HepG2 (cell line): ENCODE measurements around the gene MIPEP. TPM values are rescaled to one million over a fixed set of nuclear protein-coding genes. Genes with fewer than 3 reads are reported as not detected.
"Not testable (repeated sequence)": the region's sequence is repeated elsewhere in the genome, so short reads cannot be mapped to it uniquely, and the experiment has no call there.

Experiments used
- ATAC-seq: fragments of 200-7000 bp; cut with Tn5 transposase; 3 replicates; pipeline ENCODE4 v1.9.1; 2020; ENCODE audit warnings: mild to moderate bottlenecking, moderate library complexity
- BruUV-seq: library from RNA; stranded (reverse); fragments of 400-500 nt; replicated peaks from 2 replicates; lab custom pipeline; 2021; lab: Mats Ljungman, UMichigan
- CTCF ChIA-PET: fragments of 300-600 bp; formaldehyde crosslinking; extraction: SDS; loops from one replicate; lab custom pipeline; 2021; ENCODE audit warnings: low total read pairs, inconsistent platforms, low intra/inter-chr PET ratio; lab: Yijun Ruan, JAX
- POLR2A ChIA-PET: fragments of 350-600 bp; sonication (Branson Sonifier 250); formaldehyde crosslinking; loops from one replicate; lab custom pipeline; 2020; ENCODE audit warnings: antibody characterized with exemption, inconsistent platforms; lab: Yijun Ruan, JAX
- DNase-seq: peaks from one replicate; pipeline ENCODE4 v3.0.0-alpha.2; 2015; ENCODE audit warnings: low spot score
- FAIRE-seq: peaks from 3 replicates; lab custom pipeline; 2011; peaks lifted over from hg19 to GRCh38; lab: Jason Lieb, UNC
- H2AFZ ChIP-seq: one replicate; pipeline ENCODE4 v1.6.1; 2011; ENCODE audit warnings: low read length, inconsistent platforms
- H3K27ac ChIP-seq: fragments of 300-600 bp; 3 replicates; pipeline ENCODE4 v1.8.0; 2011; ENCODE audit warnings: mixed run types, mild to moderate bottlenecking, mixed read lengths, low read length, inconsistent platforms; ENCODE audit not compliant: insufficient read depth; ENCODE audit errors: extremely low read length
- H3K27me3 ChIP-seq, 2 experiments: fragments of 200-600 bp in 1 of 2; 2 replicates in 1 of 2; 3 replicates in 1 of 2; pipeline versions ENCODE4 v1.6.0 to v1.8.0; 2011; ENCODE audit warnings: low read length in 2 of 2, mild to moderate bottlenecking in 2 of 2, moderate library complexity in 2 of 2, inconsistent platforms in 1 of 2; ENCODE audit not compliant: insufficient read depth in 2 of 2, control insufficient read depth in 1 of 2
- H3K36me3 ChIP-seq, 2 experiments: fragments of 200-600 bp in 1 of 2; replicated peaks in 1 of 2; 2 replicates in 1 of 2; 3 replicates in 1 of 2; pipeline versions ENCODE4 v1.5.1 to v1.8.0; 2011; ENCODE audit warnings: low read length in 2 of 2, inconsistent platforms in 1 of 2; ENCODE audit not compliant: insufficient read depth in 2 of 2, control insufficient read depth in 1 of 2
- H3K4me1 ChIP-seq: 2 replicates; pipeline ENCODE4 v1.5.1; 2012; ENCODE audit warnings: low read length, inconsistent platforms; ENCODE audit not compliant: insufficient read depth
- H3K4me2 ChIP-seq: 2 replicates; pipeline ENCODE4 v1.6.0; 2011; ENCODE audit warnings: low read depth, low read length, inconsistent platforms
- H3K4me3 ChIP-seq, 3 experiments: fragments of 200-600 bp in 1 of 3; sonication (generic), shearing (Covaris generic) in 1 of 3; replicated peaks in 1 of 3; 2 replicates each; pipeline ENCODE4 v1.5.1; 2011 to 2016; ENCODE audit warnings: low read length in 3 of 3, inconsistent platforms in 2 of 3, low read depth in 2 of 3, mild to moderate bottlenecking in 2 of 3, control low read depth in 1 of 3, mixed read lengths in 1 of 3; ENCODE audit not compliant: insufficient read depth in 1 of 3
- H3K79me2 ChIP-seq: one replicate; pipeline ENCODE4 v1.6.1; 2011; ENCODE audit warnings: low read length, inconsistent platforms; ENCODE audit not compliant: insufficient read depth
- H3K9ac ChIP-seq: 2 replicates; pipeline ENCODE4 v1.6.0; 2011; ENCODE audit warnings: mild to moderate bottlenecking, low read depth, low read length, inconsistent platforms; ENCODE audit not compliant: insufficient read depth
- H3K9me3 ChIP-seq: 2 replicates; pipeline ENCODE4 v1.5.1; 2012; ENCODE audit warnings: mild to moderate bottlenecking, low read length
- H4K20me1 ChIP-seq: 2 replicates; pipeline ENCODE4 v1.6.0; 2011; ENCODE audit warnings: inconsistent platforms, mild to moderate bottlenecking, low read length, moderate library complexity; ENCODE audit not compliant: insufficient read depth
- ARID5B ChIP-seq: IDR thresholded peaks from 2 replicates; pipeline ENCODE4 v1.4.0; 2020; ENCODE audit warnings: mild to moderate bottlenecking, missing genetic modification reagents
- RAD51 ChIP-seq: fragments of 450-650 bp; IDR thresholded peaks from 2 replicates; pipeline ENCODE4 v1.6.1; 2016; ENCODE audit warnings: borderline replicate concordance
- ZNF30 ChIP-seq: sonication (generic); formaldehyde crosslinking; IDR thresholded peaks from 2 replicates; pipeline ENCODE4 v1.5.0; 2020; ENCODE audit warnings: mild to moderate bottlenecking, missing genetic modification reagents
- ZNF614 ChIP-seq: IDR thresholded peaks from 2 replicates; pipeline ENCODE4 v1.6.1; 2018; ENCODE audit warnings: missing biosample characterization, missing genetic modification reagents, inconsistent platforms, borderline replicate concordance
- WGBS: methylation state at CpG from one replicate; pipeline ENCODE4 v1.1.6; 2017; ENCODE audit warnings: low lambda C conversion rate; 5-methylcytosine and 5-hydroxymethylcytosine counted together
- in situ Hi-C: cut with HindIII; loops from 2 replicates; pipeline ENCODE4 v1.10.0; 2017; ENCODE audit warnings: low pct_unique_long_range_greater_than_20kb; ENCODE audit not compliant: extremely low pct_ligation_motif_present
- intact Hi-C: fragments of 100-400 bp; cut with micrococcal nuclease; formaldehyde crosslinking; loops from one replicate; pipeline ENCODE4 v1.10.0; 2022; ENCODE audit not compliant: unreplicated experiment
- polyA plus RNA-seq, 8 experiments: library from polyadenylated mRNA; depleted of rRNA in 3 of 8; stranded (reverse) in 7 of 8; unstranded in 1 of 8; fragments of >200 nt; fragmentation: Illumina TruSeq in 4 of 8; extraction: Trizol in 4 of 8; gene quantifications; 2 replicates each; pipeline versions ENCODE4 v1.2.1 to v1.2.3, GENCODE V29; 2011 to 2016; ENCODE audit warnings: low read depth in 4 of 8, missing spikeins in 1 of 8, mixed read lengths in 1 of 8; ENCODE audit not compliant: insufficient read depth in 1 of 8
- total RNA-seq, 5 experiments: library from RNA; depleted of rRNA; stranded (reverse); fragments of >200 nt; fragmentation: Illumina TruSeq; extraction: Trizol; gene quantifications; 2 replicates each; pipeline ENCODE4 v1.2.3, GENCODE V29; 2016; ENCODE audit warnings: low read depth in 1 of 5

The MIPEP gene
- total and polyA plus RNA-seq, 2 of the 13 experiments (the other 11 are each of a cell fraction or from before 2014, with no cell fraction given): 9.3 to 24.1 TPM

- TF ChIP-seq ARID5B (CRISPR knock-in tag) (no peak), ZNF614 (no peak), ZNF30 (no peak), RAD51 (no peak)
Measured at GRCh38 chr13:23883255-23883654, 5.9 kb downstream of the MIPEP start (continued).

DNA sequence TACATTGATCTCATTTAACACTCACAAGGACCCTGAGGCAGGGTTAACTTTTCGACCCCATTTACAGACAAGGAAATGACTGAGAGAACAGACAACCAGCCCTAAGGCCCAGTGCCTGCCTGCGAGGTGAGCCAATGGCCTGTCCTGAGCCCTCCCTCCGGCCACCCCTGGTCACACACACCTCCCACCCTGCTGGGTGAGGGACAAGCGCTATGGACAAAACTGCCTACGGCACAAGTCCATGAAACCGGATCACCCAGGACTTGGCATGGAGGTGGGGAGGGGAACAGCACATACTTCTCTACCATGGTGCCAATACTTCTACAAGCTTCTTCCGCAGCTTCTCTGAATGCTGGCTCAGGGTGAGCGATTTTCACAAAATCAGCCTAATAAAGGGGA lies 7.8 kb downstream of the MIPEP start:
- intact Hi-C loops, H3K27me3 ChIP-seq, H3K4me2 ChIP-seq, H3K4me3 ChIP-seq, BruUV-seq, H3K36me3 ChIP-seq, H3K79me2 ChIP-seq, ATAC-seq, H3K27ac ChIP-seq, H2AFZ ChIP-seq, POLR2A ChIA-PET, H4K20me1 ChIP-seq, CTCF ChIA-PET, DNase-seq, H3K9ac ChIP-seq, H3K9me3 ChIP-seq, H3K4me1 ChIP-seq, FAIRE-seq: not testable (repeated sequence)
- in situ Hi-C loops: loop anchor here (25.0 kb wide), 1 partner anchor 294 kb away; no protein-coding TSS in a partner anchor
- WGBS: 98% methylated on average over 8 of the region's 8 CpGs

GRCh38 chr13:23880493-23881401 lies 8.5 kb downstream of the MIPEP start:
- in situ Hi-C loops: loop anchor here (25.0 kb wide), 1 partner anchor 293 kb away; no protein-coding TSS in a partner anchor
- FAIRE-seq, H3K36me3 ChIP-seq, intact Hi-C loops, ATAC-seq, H3K79me2 ChIP-seq, DNase-seq, H3K27ac ChIP-seq, H3K27me3 ChIP-seq, H3K9ac ChIP-seq, H3K4me1 ChIP-seq, H4K20me1 ChIP-seq, BruUV-seq, H2AFZ ChIP-seq, POLR2A ChIA-PET, H3K4me2 ChIP-seq, CTCF ChIA-PET, H3K4me3 ChIP-seq, H3K9me3 ChIP-seq: not testable (repeated sequence)
- 99% methylated on average over 11 of the region's 18 CpGs for WGBS
